ENCODE data around the gene CNTN4. TPM values are rescaled to one million over a fixed set of nuclear protein-coding genes. Genes with fewer than 3 reads are reported as not detected.

CNTN4 gene
- total RNA-seq, 1 donor from 2014 or later = 37.5 TPM

DNA sequence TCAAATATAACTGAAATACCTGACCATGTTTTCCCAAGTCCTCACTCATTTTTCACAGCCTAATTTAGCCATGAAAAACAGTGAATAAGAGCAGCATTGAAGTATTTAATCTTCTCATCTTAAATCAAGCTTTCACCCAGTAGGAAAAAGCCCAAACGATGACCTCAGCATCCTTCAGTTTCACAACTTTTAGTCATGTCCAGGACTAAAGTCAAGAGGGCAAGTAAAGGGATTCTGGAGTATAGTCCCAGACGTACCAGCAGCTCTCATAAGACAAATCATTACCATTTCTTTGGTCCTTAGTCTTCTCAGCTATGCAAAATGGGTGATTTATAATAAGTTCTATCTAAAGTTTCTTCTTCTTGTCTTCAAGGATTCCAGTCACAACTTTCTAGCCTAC, 774.2 kb downstream of the CNTN4 start:
- TF ChIP-seq, protein P1, sequence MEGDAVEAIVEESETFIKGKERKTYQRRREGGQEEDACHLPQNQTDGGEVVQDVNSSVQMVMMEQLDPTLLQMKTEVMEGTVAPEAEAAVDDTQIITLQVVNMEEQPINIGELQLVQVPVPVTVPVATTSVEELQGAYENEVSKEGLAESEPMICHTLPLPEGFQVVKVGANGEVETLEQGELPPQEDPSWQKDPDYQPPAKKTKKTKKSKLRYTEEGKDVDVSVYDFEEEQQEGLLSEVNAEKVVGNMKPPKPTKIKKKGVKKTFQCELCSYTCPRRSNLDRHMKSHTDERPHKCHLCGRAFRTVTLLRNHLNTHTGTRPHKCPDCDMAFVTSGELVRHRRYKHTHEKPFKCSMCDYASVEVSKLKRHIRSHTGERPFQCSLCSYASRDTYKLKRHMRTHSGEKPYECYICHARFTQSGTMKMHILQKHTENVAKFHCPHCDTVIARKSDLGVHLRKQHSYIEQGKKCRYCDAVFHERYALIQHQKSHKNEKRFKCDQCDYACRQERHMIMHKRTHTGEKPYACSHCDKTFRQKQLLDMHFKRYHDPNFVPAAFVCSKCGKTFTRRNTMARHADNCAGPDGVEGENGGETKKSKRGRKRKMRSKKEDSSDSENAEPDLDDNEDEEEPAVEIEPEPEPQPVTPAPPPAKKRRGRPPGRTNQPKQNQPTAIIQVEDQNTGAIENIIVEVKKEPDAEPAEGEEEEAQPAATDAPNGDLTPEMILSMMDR (IDR thresholded peaks at IDR 0.05) = no peak
- H3K27ac ChIP-seq = peak overlapping the region; percentile 29 to 43
- intact Hi-C loops (cut with DNase I) = no loop called here
- H3K36me3 ChIP-seq = no peaks in the 10 kb centered on the region
- H3K9me3 ChIP-seq = no peaks in the 10 kb centered on the region
- no peaks in the 10 kb centered on the region for H3K27me3 ChIP-seq
- no peak for DNase-seq (ENCODE audit: low spot score in 2 of 2)
- no peak overlapping the region for H3K4me3 ChIP-seq
- H3K4me1 ChIP-seq = peaks cover 0 to 5% of the 10 kb centered on the region in 2 donors

- H3K4me1 ChIP-seq = peaks cover 0 to 5% of the 10 kb centered on the region in 2 donors
- H3K4me3 ChIP-seq = no peak overlapping the region
- H3K9me3 ChIP-seq = no peaks in the 10 kb centered on the region
- H3K27ac ChIP-seq = no peak overlapping the region
- no peaks in the 10 kb centered on the region for H3K27me3 ChIP-seq
- DNase-seq (ENCODE audit: low spot score in 2 of 2) = no peak
- intact Hi-C loops (cut with DNase I) = no loop called here
- TF ChIP-seq, protein P1 (IDR thresholded peaks at IDR 0.05) = no peak
- no peaks in the 10 kb centered on the region for H3K36me3 ChIP-seq
Measured at GRCh38 chr3:2873986-2874385, 775.3 kb downstream of the CNTN4 start.

GRCh38 chr3:2875699-2876098, 777.0 kb downstream of the CNTN4 start:
- H3K27me3 ChIP-seq = no peaks in the 10 kb centered on the region
- no peak overlapping the region for H3K27ac ChIP-seq
- peaks cover 0 to 5% of the 10 kb centered on the region in 2 donors for H3K4me1 ChIP-seq
- TF ChIP-seq, protein P1 (IDR thresholded peaks at IDR 0.05) = no peak
- no peak for DNase-seq (ENCODE audit: low spot score in 2 of 2)
- H3K4me3 ChIP-seq = no peak overlapping the region
- no peaks in the 10 kb centered on the region for H3K36me3 ChIP-seq
- intact Hi-C loops (cut with DNase I) = no loop called here
- no peaks in the 10 kb centered on the region for H3K9me3 ChIP-seq

DNA sequence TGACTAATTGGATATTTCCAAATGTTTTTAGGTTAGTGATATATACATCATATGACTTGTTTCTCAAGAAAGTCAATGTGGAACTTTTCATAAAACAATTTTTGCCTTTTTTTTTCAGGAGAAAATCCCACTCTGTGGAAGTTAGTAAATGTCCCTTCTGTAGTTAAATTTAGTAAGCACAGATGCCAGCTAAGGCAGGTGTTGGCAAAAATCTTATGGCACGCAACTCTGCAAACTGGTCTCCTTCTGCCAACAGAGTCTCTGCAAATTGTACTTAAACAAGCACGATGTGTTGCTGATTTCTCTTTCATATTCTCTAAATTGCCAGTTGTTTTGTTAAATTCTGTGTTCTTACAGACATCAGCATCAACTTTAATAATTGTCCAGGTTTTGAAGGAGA, 777.7 kb downstream of the CNTN4 start:
- TF ChIP-seq, protein P1 (IDR thresholded peaks at IDR 0.05) = no peak
- no peak for DNase-seq (ENCODE audit: low spot score in 2 of 2)
- H3K27ac ChIP-seq = no peak overlapping the region
- intact Hi-C loops (cut with DNase I) = no loop called here
- H3K27me3 ChIP-seq = no peaks in the 10 kb centered on the region
- H3K4me3 ChIP-seq = no peak overlapping the region
- no peaks in the 10 kb centered on the region for H3K9me3 ChIP-seq
- no peaks in the 10 kb centered on the region for H3K36me3 ChIP-seq
- H3K4me1 ChIP-seq = peaks cover 0 to 5% of the 10 kb centered on the region in 2 donors

GRCh38 chr3:2879023-2879422, 780.4 kb downstream of the CNTN4 start:
- no peaks in the 10 kb centered on the region for H3K36me3 ChIP-seq
- TF ChIP-seq, protein P1 (IDR thresholded peaks at IDR 0.05) = no peak
- no peaks in the 10 kb centered on the region for H3K9me3 ChIP-seq
- DNase-seq (ENCODE audit: low spot score in 2 of 2) = no peak
- no peak overlapping the region for H3K27ac ChIP-seq
- no peak overlapping the region for H3K4me3 ChIP-seq
- H3K27me3 ChIP-seq = no peaks in the 10 kb centered on the region
- H3K4me1 ChIP-seq = no peaks in the 10 kb centered on the region
- intact Hi-C loops (cut with DNase I) = no loop called here

- Histone ChIP-seq H3K4me1 (no peaks in the 10 kb centered on the region), H3K36me3 (no peaks in the 10 kb centered on the region), H3K27me3 (no peaks in the 10 kb centered on the region), H3K4me3 (no peak overlapping the region), H3K27ac (no peak overlapping the region), H3K9me3 (no peaks in the 10 kb centered on the region)
- TF ChIP-seq, protein P1 (IDR thresholded peaks at IDR 0.05) = no peak
- intact Hi-C loops (cut with DNase I) = no loop called here
- no peak for DNase-seq (ENCODE audit: low spot score in 2 of 2)
Measured at GRCh38 chr3:2879587-2879986, 780.9 kb downstream of the CNTN4 start.
